ENCODE results near the gene RNF34.

Gene RNF34

GRCh38 chr12:121467638-121468498 lies 68.0 kb downstream of the RNF34 start:
- no peak for DNase-seq

- DNase-seq = no peak
These were observed 68.5 kb downstream of the RNF34 start for GRCh38 chr12:121468499-121468801.

GRCh38 chr12:121470751-121471150 lies 70.8 kb downstream of the RNF34 start:
- DNase-seq = no peak

- no peak for DNase-seq
These were observed 72.4 kb downstream of the RNF34 start for GRCh38 chr12:121472150-121472905.

Data from NCI-H2107 (cell line).